HEK293 (cell line): ENCODE results near the gene MADD.
A peak's percentile ranks its signal among the peaks of the same experiment; 100 is the strongest.

Source experiments
- CTCF ChIA-PET: fragments of 350-600 bp; formaldehyde crosslinking; extraction: SDS; loops from one replicate; lab custom pipeline; 2021; ENCODE audit warnings: antibody characterized with exemption; lab: Yijun Ruan, JAX
- POLR2A ChIA-PET: fragments of 300-600 bp; formaldehyde crosslinking; extraction: SDS; loops from one replicate; lab custom pipeline; 2020; ENCODE audit warnings: antibody characterized with exemption, inconsistent platforms; lab: Yijun Ruan, JAX
- H3K27ac ChIP-seq: fragments of 200-500 bp; sonication (Bioruptor generic); 2 replicates; pipeline ENCODE4 v1.5.1; 2014; ENCODE audit warnings: low read depth, low read length, control low read depth, inconsistent platforms; ENCODE audit errors: extremely low read depth
- H3K36me3 ChIP-seq, 2 experiments: fragments of 200-500 bp in 1 of 2; sonication (Bioruptor generic) in 1 of 2; 1 replicate in 1 of 2; 2 replicates in 1 of 2; pipeline ENCODE4 v1.5.1; 2014 to 2017; ENCODE audit warnings: inconsistent platforms in 2 of 2, low read length in 2 of 2; ENCODE audit not compliant: control insufficient read depth in 2 of 2, insufficient read depth in 1 of 2
- H3K4me1 ChIP-seq: fragments of 200-500 bp; sonication (Bioruptor generic); 2 replicates; pipeline ENCODE4 v1.5.1; 2014; ENCODE audit warnings: mild to moderate bottlenecking, low read length, inconsistent platforms; ENCODE audit not compliant: control insufficient read depth, insufficient read depth
- H3K4me3 ChIP-seq: 2 replicates; pipeline ENCODE4 v1.5.1; 2011; ENCODE audit warnings: low read depth, mild to moderate bottlenecking, control low read depth, low read length, moderate library complexity
- H3K9me3 ChIP-seq: fragments of 200-500 bp; sonication (Bioruptor generic); 2 replicates; pipeline ENCODE4 v1.5.1; 2014; ENCODE audit warnings: low read depth, low read length, inconsistent platforms; ENCODE audit not compliant: control insufficient read depth, insufficient read depth
- EGR2 ChIP-seq: fragments of 450-650 bp; formaldehyde crosslinking; IDR thresholded peaks from 2 replicates; pipeline ENCODE4 v1.5.1; 2016; ENCODE audit warnings: low read depth, missing biosample characterization, missing genetic modification characterization
- ELK4 ChIP-seq: IDR thresholded peaks from 2 replicates; pipeline ENCODE4 v1.6.1; 2011; ENCODE audit warnings: mild to moderate bottlenecking, low read depth, low read length, borderline replicate concordance
- KLF8 ChIP-seq: fragments of 450-650 bp; formaldehyde crosslinking; IDR thresholded peaks from 2 replicates; pipeline ENCODE4 v1.5.1; 2016; ENCODE audit warnings: missing biosample characterization, missing genetic modification characterization
- KLF9 ChIP-seq: fragments of 450-650 bp; formaldehyde crosslinking; IDR thresholded peaks from 2 replicates; pipeline ENCODE4 v1.5.1; 2016; ENCODE audit warnings: missing biosample characterization, missing genetic modification characterization, low read depth
- OSR2 ChIP-seq: fragments of 450-650 bp; formaldehyde crosslinking; IDR thresholded peaks from 2 replicates; pipeline ENCODE4 v1.5.1; 2016; ENCODE audit warnings: missing biosample characterization, missing genetic modification characterization
- PBX3 ChIP-seq: sonication (generic); formaldehyde crosslinking; IDR thresholded peaks from 2 replicates; pipeline ENCODE4 v1.8.1; 2022; ENCODE audit warnings: mild to moderate bottlenecking, moderate library complexity, missing genetic modification reagents
- ZFP37 ChIP-seq: fragments of 450-650 bp; formaldehyde crosslinking; IDR thresholded peaks from 2 replicates; pipeline ENCODE4 v1.5.1; 2016; ENCODE audit warnings: missing biosample characterization, missing genetic modification characterization
- ZFP69B ChIP-seq: fragments of 450-650 bp; formaldehyde crosslinking; IDR thresholded peaks from 2 replicates; pipeline ENCODE4 v1.5.1; 2016; ENCODE audit warnings: missing biosample characterization, missing genetic modification characterization
- ZNF138 ChIP-seq: fragments of 450-650 bp; formaldehyde crosslinking; IDR thresholded peaks from 2 replicates; pipeline ENCODE4 v1.5.1; 2016; ENCODE audit warnings: missing biosample characterization, missing genetic modification characterization, borderline replicate concordance
- ZNF280C ChIP-seq: fragments of 450-650 bp; formaldehyde crosslinking; IDR thresholded peaks from 2 replicates; pipeline ENCODE4 v1.5.1; 2016; ENCODE audit warnings: missing biosample characterization, missing genetic modification characterization
- ZNF423 ChIP-seq: fragments of 450-650 bp; formaldehyde crosslinking; IDR thresholded peaks from 2 replicates; pipeline ENCODE4 v1.5.1; 2016; ENCODE audit warnings: missing biosample characterization, missing genetic modification characterization
- ZNF624 ChIP-seq: fragments of 450-650 bp; formaldehyde crosslinking; IDR thresholded peaks from 2 replicates; pipeline ENCODE4 v1.5.1; 2017; ENCODE audit warnings: missing biosample characterization, missing genetic modification characterization
- ZSCAN4 ChIP-seq: fragments of 450-650 bp; formaldehyde crosslinking; IDR thresholded peaks from 2 replicates; pipeline ENCODE4 v1.5.1; 2017; ENCODE audit warnings: missing biosample characterization, missing genetic modification characterization

Gene MADD

GRCh38 chr11:47337229-47337924 is 67.4 kb downstream of the MADD start:
- Histone ChIP-seq H3K4me1 (no peaks in the 10 kb centered on the region), H3K36me3 (no peaks in the 10 kb centered on the region), H3K27ac (no peak overlapping the region), H3K4me3 (no peak overlapping the region), H3K9me3 (no peaks in the 10 kb centered on the region)
- ChIA-PET POLR2A (no interaction called here), CTCF (interaction anchor here (0.7 kb wide), 1 partner anchor 191 kb away, joined by 3 read pairs; no protein-coding TSS in a partner anchor)
- no peak for TF ChIP-seq ZNF138 (tag by site-specific recombination)
- peak; percentile 21; the same call in 1 of the 2 replicates for TF ChIP-seq EGR2 (tag by site-specific recombination)

DNA sequence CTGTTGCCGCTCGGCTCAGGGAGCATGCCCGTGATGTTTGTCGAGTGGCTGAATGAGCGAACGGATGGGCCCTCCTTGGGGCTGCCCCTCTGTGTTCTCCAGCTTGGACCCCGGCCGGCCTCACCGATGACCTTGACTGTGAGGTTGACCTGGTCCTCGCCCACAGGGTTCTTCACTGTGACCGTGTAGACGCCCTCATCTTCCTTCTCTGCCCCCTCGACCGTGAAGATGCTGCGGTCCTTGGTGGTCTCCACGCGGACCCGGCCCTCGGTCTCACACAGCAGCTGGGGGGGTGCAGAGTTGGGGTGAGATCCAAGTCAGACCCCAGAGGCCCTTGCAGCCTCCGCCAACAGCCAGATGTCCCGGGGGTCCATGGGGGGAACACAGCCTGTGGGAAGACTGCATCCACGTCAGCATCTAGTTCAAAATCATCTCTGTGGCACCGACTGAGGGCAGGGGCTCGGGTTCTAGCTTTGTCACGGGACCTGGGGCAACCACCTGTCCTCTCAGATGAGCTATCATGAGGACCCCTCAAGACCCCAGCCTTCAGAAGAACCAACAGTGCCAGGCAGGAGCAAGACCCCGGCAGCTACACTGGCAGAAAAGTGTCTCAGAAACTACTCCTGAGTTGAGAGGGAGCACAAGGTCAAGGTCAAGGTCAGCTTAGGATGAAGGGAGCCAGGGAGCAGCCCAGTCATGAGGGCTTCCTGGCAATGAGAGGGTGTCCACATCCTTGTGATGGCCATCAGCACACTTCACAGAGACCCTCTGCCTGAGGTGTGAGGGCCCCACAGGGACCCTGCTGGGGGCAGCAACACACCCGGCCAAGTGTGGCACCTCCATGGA is 68.7 kb downstream of the MADD start:
- H3K4me1 ChIP-seq: no peaks in the 10 kb centered on the region
- no peaks in the 10 kb centered on the region for H3K9me3 ChIP-seq
- CTCF ChIA-PET: no interaction called here
- H3K27ac ChIP-seq: no peak overlapping the region
- POLR2A ChIA-PET: no interaction called here
- H3K4me3 ChIP-seq: no peak overlapping the region
- H3K36me3 ChIP-seq: no peaks in the 10 kb centered on the region
- TF ChIP-seq OSR2 (tag by site-specific recombination) (no peak), ZNF280C (tag by site-specific recombination) (no peak), ZFP69B (tag by site-specific recombination) (no peak), ZNF624 (tag by site-specific recombination) (no peak), ELK4 (no peak), KLF8 (no peak), KLF9 (tag by site-specific recombination) (no peak), ZFP37 (no peak), ZNF423 (tag by site-specific recombination) (no peak)

GRCh38 chr11:47340010-47340409 is 70.1 kb downstream of the MADD start:
- Histone ChIP-seq H3K36me3 (no peaks in the 10 kb centered on the region), H3K27ac (no peak overlapping the region), H3K4me3 (no peak overlapping the region), H3K9me3 (no peaks in the 10 kb centered on the region), H3K4me1 (no peaks in the 10 kb centered on the region)
- TF ChIP-seq PBX3 (CRISPR knock-in tag): no peak
- peak; percentile 96 for TF ChIP-seq ZSCAN4 (tag by site-specific recombination)
- CTCF ChIA-PET: no interaction called here
- POLR2A ChIA-PET: no interaction called here
